ENCODE results near the gene GPC2.

GPC2 gene

GRCh38 chr7:100160067-100160466 is 17.1 kb downstream of the GPC2 start:
- no peak for TF ChIP-seq CTCF (IDR thresholded peaks at IDR 0.05; ENCODE audit: low read depth, low read length)
- DNase-seq (ENCODE audit: low read depth, low spot score), result no peak
- in situ Hi-C loops (cut with HindIII; ENCODE audit: low sequenced_read_pairs), result no loop called here
- H3K4me3 ChIP-seq (ENCODE audit: low read depth, low read length), result no peak overlapping the region

- in situ Hi-C loops (cut with HindIII; ENCODE audit: low sequenced_read_pairs), result no loop called here
- no peak for DNase-seq (ENCODE audit: low read depth, low spot score)
- TF ChIP-seq CTCF (IDR thresholded peaks at IDR 0.05; ENCODE audit: low read depth, low read length), result no peak
- peak overlapping the region; percentile 57 for H3K4me3 ChIP-seq (ENCODE audit: low read depth, low read length)
These were observed 18.0 kb downstream of the GPC2 start for GRCh38 chr7:100159099-100159623.

- peak; percentile 85 for DNase-seq (ENCODE audit: low read depth, low spot score)
- in situ Hi-C loops (cut with HindIII; ENCODE audit: low sequenced_read_pairs), result no loop called here
These were observed 18.7 kb downstream of the GPC2 start, which contains the start of gene TRAPPC14 for GRCh38 chr7:100158229-100159098. TRAPPC14 (minus strand) TSS chr7:100158723; CDS start chr7:100158499, 224 bp downstream.

GRCh38 chr7:100157334-100158228 is 19.6 kb downstream of the GPC2 start:
- peak overlapping the region; percentile 57 for H3K4me3 ChIP-seq (ENCODE audit: low read depth, low read length)
- in situ Hi-C loops (cut with HindIII; ENCODE audit: low sequenced_read_pairs), result no loop called here
- DNase-seq (ENCODE audit: low read depth, low spot score), result no peak
- TF ChIP-seq CTCF (IDR thresholded peaks at IDR 0.05; ENCODE audit: low read depth, low read length), result peak; percentile 28

More at GRCh38 chr7:100158229-100159098, 18.7 kb downstream of the GPC2 start, which contains the start of gene TRAPPC14:
- TF ChIP-seq CTCF (IDR thresholded peaks at IDR 0.05; ENCODE audit: low read depth, low read length), result no peak
- H3K4me3 ChIP-seq (ENCODE audit: low read depth, low read length), result peak within 1 kb of the TSS; percentile 57

- DNase-seq (ENCODE audit: low read depth, low spot score), result no peak
- in situ Hi-C loops (cut with HindIII; ENCODE audit: low sequenced_read_pairs), result no loop called here
- peak overlapping the region; percentile 57 for H3K4me3 ChIP-seq (ENCODE audit: low read depth, low read length)
- TF ChIP-seq CTCF (IDR thresholded peaks at IDR 0.05; ENCODE audit: low read depth, low read length), result no peak
These were observed 20.2 kb downstream of the GPC2 start for GRCh38 chr7:100157069-100157333.

GRCh38 chr7:100156331-100157068 is 20.7 kb downstream of the GPC2 start:
- in situ Hi-C loops (cut with HindIII; ENCODE audit: low sequenced_read_pairs), result no loop called here
- DNase-seq (ENCODE audit: low read depth, low spot score), result no peak
- H3K4me3 ChIP-seq (ENCODE audit: low read depth, low read length), result no peak overlapping the region
- no peak for TF ChIP-seq CTCF (IDR thresholded peaks at IDR 0.05; ENCODE audit: low read depth, low read length)

All from astrocyte of the spinal cord (primary cell).